ENCODE data around the gene SMC6.

- TF ChIP-seq CTCF (conservative IDR thresholded peaks at IDR 0.05; ENCODE audit: low read depth in 2 of 2) (no peak), REST (IDR thresholded peaks at IDR 0.05; ENCODE audit: unreplicated experiment) (no peak), EZH2 (IDR thresholded peaks at IDR 0.05; ENCODE audit: low read depth, unreplicated experiment) (no peak), POLR2AphosphoS5 (IDR thresholded peaks at IDR 0.05; ENCODE audit: low read depth) (no peak), EZH2phosphoT487 (IDR thresholded peaks at IDR 0.05; ENCODE audit: unreplicated experiment) (no peak), STAT1 (IDR thresholded peaks at IDR 0.05; ENCODE audit: unreplicated experiment) (no peak), CREB1 (CRISPR knock-in tag; IDR thresholded peaks at IDR 0.05; ENCODE audit: low read depth) (no peak), NANOG (IDR thresholded peaks at IDR 0.05; ENCODE audit: borderline replicate concordance) (no peak), ETS1 (IDR thresholded peaks at IDR 0.05) (no peak), JUNB (IDR thresholded peaks at IDR 0.05; ENCODE audit: unreplicated experiment) (no peak)
These were observed 137.8 kb downstream of the SMC6 start for GRCh38 chr2:17615728-17616351.
